ENCODE data around the gene PAGR1. TPM values are rescaled to one million over a fixed set of nuclear protein-coding genes. Genes with fewer than 3 reads are reported as not detected.
A peak's percentile ranks its signal among the peaks of the same experiment; 100 is the strongest.

Gene PAGR1
- total and polyA plus RNA-seq, 2 of the 8 experiments (the other 6 are each of a cell fraction or from before 2014, with no cell fraction given) = 35.4 to 56.4 TPM

DNA sequence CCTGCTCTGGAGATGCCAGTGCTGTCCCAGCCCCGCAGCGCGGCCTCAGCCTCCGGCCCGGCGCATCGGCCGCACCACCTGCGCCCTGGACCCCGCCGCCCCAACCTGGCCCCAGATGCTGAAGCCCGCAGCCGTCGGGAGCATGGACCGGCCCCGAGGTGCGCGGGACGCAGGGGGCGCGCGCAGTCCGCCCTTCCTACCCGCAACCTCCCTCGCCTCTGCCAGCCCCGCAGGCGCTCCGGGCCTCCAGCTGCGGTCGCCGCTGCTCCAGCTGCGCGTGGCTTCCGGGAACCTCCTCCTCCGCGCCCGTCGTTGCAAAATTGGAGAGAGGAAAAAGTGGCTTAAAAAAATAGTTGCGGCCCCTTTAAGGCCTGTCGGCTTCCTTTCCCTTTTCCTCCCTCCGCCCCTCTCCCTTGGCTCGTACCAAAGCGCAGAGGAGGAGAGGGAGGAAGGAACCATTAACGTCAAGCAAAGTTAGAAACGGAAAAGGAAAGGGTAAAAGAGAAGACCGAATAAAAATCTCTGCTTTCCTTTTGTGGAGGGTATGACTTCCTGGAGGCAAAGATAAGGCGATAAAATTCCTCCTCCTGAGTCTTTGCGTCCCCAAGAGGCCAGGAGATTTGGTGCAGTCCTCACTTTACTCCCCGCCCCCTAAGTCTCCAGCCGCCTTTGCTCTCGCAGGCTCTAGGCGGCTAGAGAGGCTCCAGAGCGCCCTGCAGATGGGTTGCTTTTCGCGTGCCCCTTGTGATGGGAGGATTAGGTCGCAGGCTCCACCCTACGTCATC lies 47.1 kb downstream of the PAGR1 start, which contains the start of gene CDIPT (continued):
- no peak for TF ChIP-seq CTBP2 (IDR thresholded peaks at IDR 0.05; ENCODE audit: borderline replicate concordance, insufficient read depth, insufficient read length, low read length)
- peak in 1 of 2 experiments; percentile 99; a peak in 2 of 3 replicates for TF ChIP-seq EP300 (IDR thresholded peaks at IDR 0.05; ENCODE audit: borderline replicate concordance in 1 of 2, low read depth in 2 of 2, low read length in 2 of 2)
- TF ChIP-seq, protein P1, sequence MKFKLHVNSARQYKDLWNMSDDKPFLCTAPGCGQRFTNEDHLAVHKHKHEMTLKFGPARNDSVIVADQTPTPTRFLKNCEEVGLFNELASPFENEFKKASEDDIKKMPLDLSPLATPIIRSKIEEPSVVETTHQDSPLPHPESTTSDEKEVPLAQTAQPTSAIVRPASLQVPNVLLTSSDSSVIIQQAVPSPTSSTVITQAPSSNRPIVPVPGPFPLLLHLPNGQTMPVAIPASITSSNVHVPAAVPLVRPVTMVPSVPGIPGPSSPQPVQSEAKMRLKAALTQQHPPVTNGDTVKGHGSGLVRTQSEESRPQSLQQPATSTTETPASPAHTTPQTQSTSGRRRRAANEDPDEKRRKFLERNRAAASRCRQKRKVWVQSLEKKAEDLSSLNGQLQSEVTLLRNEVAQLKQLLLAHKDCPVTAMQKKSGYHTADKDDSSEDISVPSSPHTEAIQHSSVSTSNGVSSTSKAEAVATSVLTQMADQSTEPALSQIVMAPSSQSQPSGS (IDR thresholded peaks at IDR 0.05; ENCODE audit: low read length) = peak; percentile 96
- peak; percentile 46 for TF ChIP-seq KDM4A (IDR thresholded peaks at IDR 0.05; ENCODE audit: low read depth, low read length, severe bottlenecking)
- TF ChIP-seq SRF (IDR thresholded peaks at IDR 0.05; ENCODE audit: low read depth, low read length) = no peak
- TF ChIP-seq CHD1 (IDR thresholded peaks at IDR 0.05; ENCODE audit: low read depth, low read length) = peak; percentile 100
- no peak for TF ChIP-seq CBX8 (IDR thresholded peaks at IDR 0.05; ENCODE audit: borderline replicate concordance, low read depth, low read length)
- 0 out of 2 replicates have a peak, but pooled peaks have one; percentile 33 for TF ChIP-seq CEBPB (IDR thresholded peaks at IDR 0.05; ENCODE audit: low read depth, low read length)
- peak in 1 of 2 experiments; percentile 55; a peak in 1 of 3 replicates for TF ChIP-seq POLR2A (IDR thresholded peaks at IDR 0.05; ENCODE audit: control extremely low read depth in 1 of 2, low read depth in 2 of 2, low read length in 2 of 2)
- TF ChIP-seq GABPA (IDR thresholded peaks at IDR 0.05; ENCODE audit: borderline replicate concordance, insufficient read depth, low read length) = no peak
- no peak for TF ChIP-seq KDM1A (IDR thresholded peaks at IDR 0.05; ENCODE audit: borderline replicate concordance, low read length)
- peak; percentile 86 for TF ChIP-seq ASH2L (IDR thresholded peaks at IDR 0.05; ENCODE audit: low read length)
- TF ChIP-seq TAF7 (optimal IDR thresholded peaks at IDR 0.05; ENCODE audit: borderline replicate concordance, low read depth, low read length) = peak; percentile 73
- TF ChIP-seq, protein P2, sequence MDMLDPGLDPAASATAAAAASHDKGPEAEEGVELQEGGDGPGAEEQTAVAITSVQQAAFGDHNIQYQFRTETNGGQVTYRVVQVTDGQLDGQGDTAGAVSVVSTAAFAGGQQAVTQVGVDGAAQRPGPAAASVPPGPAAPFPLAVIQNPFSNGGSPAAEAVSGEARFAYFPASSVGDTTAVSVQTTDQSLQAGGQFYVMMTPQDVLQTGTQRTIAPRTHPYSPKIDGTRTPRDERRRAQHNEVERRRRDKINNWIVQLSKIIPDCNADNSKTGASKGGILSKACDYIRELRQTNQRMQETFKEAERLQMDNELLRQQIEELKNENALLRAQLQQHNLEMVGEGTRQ (IDR thresholded peaks at IDR 0.05; ENCODE audit: low read length) = 0 out of 2 replicates have a peak, but pooled peaks have one; percentile 10
